ENCODE data around the gene ANKRD13B.
A peak's percentile ranks its signal among the peaks of the same experiment; 100 is the strongest.
"Not testable (repeated sequence)": the region's sequence is repeated elsewhere in the genome, so short reads cannot be mapped to it uniquely, and the experiment has no call there.

Gene ANKRD13B

GRCh38 chr17:29592850-29593551 lies at the start of gene ANKRD13B:
ANKRD13B (plus strand) TSS chr17:29593132; CDS start chr17:29593622, 490 bp downstream.
- no peak for DNase-seq (ENCODE audit: low read depth)

GRCh38 chr17:29544066-29544465 lies 48.9 kb upstream of the ANKRD13B start:
- no peak for DNase-seq (ENCODE audit: low read depth)

GRCh38 chr17:29546085-29546484 lies 46.8 kb upstream of the ANKRD13B start:
- DNase-seq (ENCODE audit: low read depth): peak; percentile 48

DNA sequence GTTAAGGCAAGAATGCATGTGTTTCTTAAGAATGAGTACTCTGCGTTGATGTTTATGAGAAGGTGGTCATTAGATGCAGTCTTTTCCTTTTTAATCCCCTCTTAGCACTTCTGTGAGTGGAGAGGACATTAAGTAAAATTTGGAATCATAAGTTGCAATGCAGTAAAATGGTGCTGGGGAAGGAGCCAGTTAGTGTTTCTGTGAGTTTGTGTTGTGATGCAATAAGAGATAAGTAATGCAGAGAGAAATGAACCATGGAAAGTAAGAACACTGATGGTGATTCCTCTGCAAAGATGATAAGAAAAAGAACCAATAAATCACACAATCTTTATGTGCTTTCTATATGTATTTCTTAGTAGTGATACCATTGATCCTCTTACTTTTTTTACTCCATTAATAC lies 46.1 kb upstream of the ANKRD13B start:
- DNase-seq (ENCODE audit: low read depth): peak; percentile 45

GRCh38 chr17:29549177-29549923 lies 43.6 kb upstream of the ANKRD13B start:
- DNase-seq (ENCODE audit: low read depth): peak; percentile 23

- DNase-seq (ENCODE audit: low read depth): no peak
These were observed 37.1 kb upstream of the ANKRD13B start for GRCh38 chr17:29555840-29556239.

- peak; percentile 90 for DNase-seq (ENCODE audit: low read depth)
These were observed 35.7 kb upstream of the ANKRD13B start for GRCh38 chr17:29557085-29557738.

GRCh38 chr17:29557739-29558116 lies 35.2 kb upstream of the ANKRD13B start:
- DNase-seq (ENCODE audit: low read depth): no peak

DNA sequence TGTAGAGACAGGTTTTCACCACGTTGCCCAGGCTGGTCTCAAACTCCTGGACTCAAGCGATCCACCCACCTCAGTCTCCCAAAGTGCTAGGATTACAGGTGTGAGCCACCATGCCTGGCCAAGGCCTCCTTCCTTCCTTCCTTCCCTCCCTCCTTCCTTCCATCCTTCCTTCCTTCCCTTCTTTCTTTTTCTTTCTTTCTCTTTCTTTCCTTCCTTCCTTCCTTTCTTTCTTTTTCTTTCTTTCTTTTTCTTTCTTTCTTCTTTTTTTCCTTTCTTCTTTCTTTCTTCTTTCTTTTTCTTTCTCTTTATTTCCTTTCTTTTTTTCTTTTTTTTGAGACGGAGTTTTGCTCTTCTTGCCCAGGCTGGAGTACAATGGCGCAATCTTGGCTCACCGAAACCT lies 34.8 kb upstream of the ANKRD13B start:
- not testable (repeated sequence) for DNase-seq (ENCODE audit: low read depth)

DNA sequence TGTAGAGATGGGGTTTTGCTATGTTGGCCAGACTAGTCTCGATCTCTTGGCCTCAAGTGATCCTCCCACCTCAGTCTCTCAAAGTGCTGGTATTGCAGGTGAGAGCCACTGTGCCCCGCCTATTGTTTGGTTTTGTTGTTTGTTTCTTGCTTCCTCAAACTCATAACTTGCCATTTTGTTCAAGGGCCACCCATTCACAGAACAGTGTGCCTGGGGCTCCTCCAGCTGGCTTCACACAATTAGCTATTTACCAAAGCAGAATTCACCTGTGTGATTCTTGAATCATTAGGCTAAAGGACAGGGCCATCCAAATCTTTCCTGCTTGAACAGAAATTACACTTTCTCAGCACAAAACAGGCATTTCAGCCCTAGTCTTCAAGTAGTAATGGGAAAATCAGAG lies 33.3 kb upstream of the ANKRD13B start:
- no peak for DNase-seq (ENCODE audit: low read depth)

DNA sequence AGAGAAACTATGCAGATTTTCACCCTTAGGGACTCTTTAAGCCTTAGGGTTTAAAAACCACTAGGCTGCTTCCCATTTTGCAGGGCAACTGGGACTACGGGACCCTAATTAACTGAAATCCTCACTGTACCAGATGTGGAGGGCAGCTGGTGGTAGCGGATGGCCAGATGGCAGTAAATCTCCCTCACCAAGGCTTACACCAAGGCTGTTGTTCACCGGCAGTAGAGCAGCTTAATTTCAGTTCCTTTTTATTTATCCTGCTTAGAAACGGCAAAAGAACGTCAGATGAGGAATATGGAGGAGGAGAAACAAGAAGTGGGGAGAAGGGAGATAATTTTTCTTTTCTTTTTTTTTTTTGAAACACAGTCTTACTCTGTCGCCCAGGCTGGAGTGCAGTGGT lies 32.6 kb upstream of the ANKRD13B start:
- no peak for DNase-seq (ENCODE audit: low read depth)

DNA sequence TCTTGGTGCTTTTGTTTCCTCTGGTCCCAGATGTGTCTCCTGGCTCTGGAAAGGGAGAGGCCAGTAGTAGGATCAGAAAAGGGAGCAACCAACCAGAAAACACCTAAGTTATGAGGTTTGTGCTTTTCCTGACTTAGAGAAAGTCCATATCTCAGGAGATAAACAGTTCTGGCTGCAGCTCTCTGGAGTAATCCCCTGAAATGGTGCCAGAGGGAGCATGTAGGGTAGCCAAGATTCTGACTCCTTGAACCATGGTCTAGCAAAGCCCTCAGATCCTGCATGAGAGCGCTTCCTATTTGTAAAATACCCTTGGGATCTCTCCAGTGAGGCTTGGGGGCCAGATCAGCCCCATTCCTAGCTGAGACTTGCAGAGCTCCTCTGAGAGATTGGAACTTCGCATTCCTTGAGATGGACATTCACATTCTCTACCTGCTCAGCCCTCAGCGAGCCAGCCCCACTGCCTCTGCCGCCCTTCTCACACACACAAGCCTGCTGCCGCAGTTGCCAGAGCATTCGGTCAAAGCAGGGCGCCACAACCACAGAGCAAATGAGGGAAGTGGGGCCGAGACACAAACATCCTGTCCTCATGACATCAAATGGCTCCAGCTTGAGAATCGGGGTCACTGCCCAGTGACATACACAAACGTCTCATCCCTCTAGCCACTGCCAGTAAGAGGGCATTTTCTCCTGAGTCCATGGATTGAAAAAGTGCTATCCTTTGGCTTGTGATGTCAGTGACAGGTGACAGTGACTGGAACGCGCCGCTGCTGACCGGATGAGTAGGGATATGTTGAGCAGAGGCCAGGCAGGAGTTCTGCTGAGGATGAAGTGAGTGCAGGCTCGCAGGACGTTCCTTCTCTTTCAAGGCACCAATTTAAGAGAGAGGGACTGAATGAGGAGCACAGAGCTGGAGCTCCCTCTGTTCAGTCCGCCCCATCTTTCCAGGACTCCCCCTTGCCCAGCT lies 31.1 kb upstream of the ANKRD13B start:
- DNase-seq (ENCODE audit: low read depth): peak; percentile 66

DNA sequence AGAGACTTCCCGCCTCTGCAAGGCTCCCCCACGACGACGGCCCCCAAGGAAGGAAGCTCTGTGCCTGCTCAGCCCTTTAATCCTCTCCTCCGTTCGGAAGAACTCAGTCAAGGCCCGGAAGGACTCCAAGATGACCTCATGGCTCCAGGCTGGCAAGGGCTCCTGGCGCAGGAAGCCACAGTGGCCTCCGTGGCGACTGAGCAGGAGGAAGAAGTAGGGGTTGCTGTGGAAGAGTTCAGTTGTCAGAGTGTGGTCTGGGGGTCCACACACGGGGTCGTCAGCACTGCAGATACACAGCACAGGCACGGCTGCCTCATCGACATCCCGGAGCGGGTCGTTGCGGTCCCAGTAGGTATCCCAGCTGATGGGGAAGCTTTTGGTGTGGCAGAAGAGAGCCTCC lies 30.3 kb upstream of the ANKRD13B start:
- no peak for DNase-seq (ENCODE audit: low read depth)

GRCh38 chr17:29563816-29564215 lies 29.1 kb upstream of the ANKRD13B start:
- DNase-seq (ENCODE audit: low read depth): no peak

- DNase-seq (ENCODE audit: low read depth): no peak
These were observed 27.1 kb upstream of the ANKRD13B start for GRCh38 chr17:29565643-29566472.

- DNase-seq (ENCODE audit: low read depth): peak; percentile 70
These were observed 26.2 kb upstream of the ANKRD13B start, which contains the start of gene ABHD15 for GRCh38 chr17:29566473-29567303. ABHD15 (minus strand) TSS chr17:29567037; CDS start chr17:29566966, 71 bp downstream.

DNA sequence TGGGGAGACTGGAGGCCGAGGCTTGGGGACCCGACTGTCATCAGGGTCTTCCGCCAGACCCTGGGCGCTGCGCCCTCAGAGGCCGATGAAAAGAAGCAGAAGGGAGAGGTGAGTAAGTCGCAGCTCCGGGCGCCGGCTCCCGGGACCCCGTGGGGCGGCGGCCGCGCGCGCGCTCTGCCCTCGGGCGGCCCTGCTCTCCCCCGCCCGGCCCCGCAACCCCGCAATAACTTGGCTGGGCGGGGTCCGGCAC lies 25.7 kb upstream of the ANKRD13B start:
- no peak for DNase-seq (ENCODE audit: low read depth)

DNA sequence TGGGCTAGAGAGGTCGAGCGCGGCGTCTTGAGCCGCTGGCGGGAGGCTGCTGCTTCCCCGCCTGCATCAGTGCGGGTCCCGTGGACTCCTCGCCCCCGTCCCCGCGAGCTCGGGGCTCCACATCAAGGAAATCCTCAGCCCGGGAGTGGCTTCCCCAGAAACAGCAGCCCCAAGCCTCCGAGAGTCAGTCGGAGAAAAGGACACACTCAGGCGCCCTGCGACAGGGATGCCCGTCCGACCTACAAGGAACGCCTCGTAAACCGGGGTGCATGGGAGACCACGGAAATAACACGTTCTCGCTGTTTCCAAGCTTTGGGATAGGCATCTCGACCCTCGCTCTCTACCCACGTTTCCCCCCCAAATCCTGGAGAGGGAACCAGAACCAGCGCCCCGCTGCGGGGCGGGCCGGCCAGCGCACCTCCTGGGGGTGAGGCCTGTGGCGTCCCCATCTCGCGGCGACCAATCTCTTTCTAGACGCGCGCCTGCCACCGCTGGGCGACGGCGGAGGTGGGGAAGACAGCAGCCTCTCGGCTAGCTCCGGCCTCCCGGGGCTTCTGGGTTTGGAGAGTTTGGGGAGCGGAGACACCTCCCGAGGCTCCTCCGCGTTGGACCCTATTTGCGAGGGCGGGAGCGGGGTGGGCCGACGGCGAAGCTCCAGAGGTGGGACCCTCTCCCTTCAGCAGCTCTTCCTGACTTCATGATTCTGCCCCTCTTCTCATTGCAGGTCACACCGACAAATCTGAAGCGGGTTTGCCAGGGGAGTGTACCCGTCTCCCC lies 25.2 kb upstream of the ANKRD13B start:
- no peak for DNase-seq (ENCODE audit: low read depth)
